ENCODE results near the gene UBE2D2.

The UBE2D2 gene

GRCh38 chr5:139676951-139677735 is 116.0 kb downstream of the UBE2D2 start:
- DNase-seq (ENCODE audit: low read depth), result no peak

Measured in stimulated activated CD4-positive, alpha-beta T cell treated with anti-CD3 and anti-CD28 coated beads, Interleukin-2, amount 100 ng/mL, for 4 hours (primary cell).